GM21381 (cell line): ENCODE data around the gene GRB2.

Source experiments
- ATAC-seq: cut with Tn5 transposase; IDR thresholded peaks from one replicate; pipeline ENCODE4 v1.9.1; 2021; ENCODE audit warnings: mild to moderate bottlenecking, moderate library complexity; ENCODE audit not compliant: unreplicated experiment

Gene GRB2

GRCh38 chr17:75416006-75416405, 10.5 kb upstream of the GRB2 start:
- no peak for ATAC-seq

DNA sequence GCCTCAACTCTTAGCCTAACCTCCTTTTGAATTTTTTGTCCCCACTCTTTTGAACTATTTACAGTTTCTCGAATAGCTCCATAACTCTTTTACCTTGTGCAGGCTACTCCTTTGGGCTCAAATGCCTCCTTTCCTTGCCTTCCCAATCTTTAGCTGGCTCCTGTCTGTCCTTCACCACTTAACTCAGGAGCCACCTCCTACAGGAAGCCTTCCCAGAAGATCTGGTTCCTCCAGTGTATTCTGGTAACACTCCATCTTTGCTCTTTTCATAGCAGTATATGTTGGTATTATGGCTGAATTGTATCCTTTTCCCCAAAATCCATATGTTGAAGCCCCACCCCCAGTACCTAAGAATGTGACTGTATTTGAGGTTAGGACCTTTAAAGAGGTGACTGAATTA, 9.0 kb upstream of the GRB2 start:
- ATAC-seq, result no peak

GRCh38 chr17:75412455-75413317, 7.2 kb upstream of the GRB2 start:
- ATAC-seq, result no peak

DNA sequence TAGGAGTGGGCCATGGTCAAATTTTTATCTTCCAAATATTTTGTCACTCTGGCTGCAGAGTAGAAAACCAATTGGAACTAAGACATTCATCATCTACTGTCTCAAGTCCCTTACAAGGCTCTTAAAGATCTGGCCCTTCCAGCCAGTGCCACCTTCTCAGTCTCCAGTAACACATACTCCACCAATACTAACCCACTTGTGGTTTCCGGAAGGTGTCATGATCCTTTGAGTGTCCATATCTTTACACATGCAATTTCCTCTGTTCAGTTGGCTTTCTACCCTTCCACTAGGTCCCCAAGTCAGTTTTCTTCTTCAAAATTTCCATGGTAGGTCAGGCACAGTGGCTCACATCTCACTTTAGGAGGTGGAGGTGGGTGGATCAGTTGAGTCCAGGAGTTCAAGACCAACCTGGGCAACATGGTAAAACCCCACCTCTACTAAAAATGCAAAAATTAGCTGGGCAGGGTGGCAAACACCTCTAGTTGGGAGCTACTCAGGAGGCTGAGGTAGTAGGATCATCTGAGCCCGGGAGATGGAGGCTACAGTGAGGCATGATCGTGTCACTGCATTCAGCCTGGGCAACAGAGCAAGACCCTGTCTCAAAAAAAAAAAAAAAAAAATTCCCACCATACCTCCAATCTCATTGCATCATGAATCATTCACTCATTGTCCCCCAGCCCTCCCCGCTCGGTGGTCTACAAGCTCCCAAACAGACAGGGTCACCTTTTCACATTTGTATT, 6.0 kb upstream of the GRB2 start:
- ATAC-seq, result no peak

- ATAC-seq, result no peak
Observed at GRCh38 chr17:75410141-75410540, 4.7 kb upstream of the GRB2 start.

- ATAC-seq, result no peak
Observed at GRCh38 chr17:75407655-75408352, 2.3 kb upstream of the GRB2 start.

DNA sequence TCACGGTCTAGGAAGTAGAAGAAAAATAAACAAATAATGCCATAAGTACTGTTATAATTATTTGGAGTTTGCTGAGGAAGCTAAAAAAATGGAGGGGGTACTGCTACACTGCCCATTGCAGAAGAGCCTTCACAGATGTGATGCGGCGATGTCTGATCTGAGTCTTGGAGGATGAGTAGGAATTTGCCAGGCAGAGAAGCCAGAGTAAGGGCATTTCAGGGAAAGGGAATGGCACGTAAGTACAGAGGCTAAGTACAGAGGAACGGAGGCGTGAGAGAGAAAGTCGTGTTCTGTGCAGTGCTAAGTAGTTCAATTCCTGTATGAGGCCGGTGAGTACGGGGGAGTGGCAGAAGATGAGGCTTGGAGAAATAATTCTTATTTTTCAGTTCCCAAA, 741 bp upstream of the GRB2 start:
- ATAC-seq, result no peak

DNA sequence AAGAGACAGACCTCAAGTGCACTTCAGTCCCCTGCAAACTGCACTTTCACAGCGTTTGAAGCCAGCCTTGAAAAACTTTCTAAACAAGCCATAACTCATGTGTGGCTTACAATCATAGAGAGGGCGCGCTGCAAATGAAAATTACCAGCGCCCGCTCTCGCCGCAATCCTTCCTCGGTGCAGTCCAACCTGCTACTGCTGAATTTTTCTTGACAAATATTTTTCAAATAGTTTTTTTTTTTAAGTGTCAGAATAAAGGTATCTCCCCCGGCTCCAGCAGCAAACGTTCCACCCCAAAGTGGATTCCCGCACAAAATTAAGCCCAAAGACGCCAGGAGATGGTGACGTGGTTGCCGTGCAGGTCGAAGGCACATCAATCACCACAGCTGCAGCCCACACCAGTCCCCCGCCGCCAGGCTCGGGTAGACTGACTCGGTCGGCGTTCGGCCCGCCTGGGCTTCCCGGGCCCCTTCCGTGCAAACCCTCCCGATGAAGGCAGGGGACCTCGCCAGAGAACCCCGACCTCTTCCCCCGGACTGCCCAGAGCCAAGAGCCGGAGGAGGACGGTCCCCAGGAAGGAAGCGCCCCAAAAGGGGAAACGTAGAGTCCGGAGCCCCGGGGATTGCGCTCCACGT, 630 bp downstream of the GRB2 start:
- peak; percentile 16 for ATAC-seq

GRCh38 chr17:75404223-75404730, 1.2 kb downstream of the GRB2 start:
- ATAC-seq, result no peak

DNA sequence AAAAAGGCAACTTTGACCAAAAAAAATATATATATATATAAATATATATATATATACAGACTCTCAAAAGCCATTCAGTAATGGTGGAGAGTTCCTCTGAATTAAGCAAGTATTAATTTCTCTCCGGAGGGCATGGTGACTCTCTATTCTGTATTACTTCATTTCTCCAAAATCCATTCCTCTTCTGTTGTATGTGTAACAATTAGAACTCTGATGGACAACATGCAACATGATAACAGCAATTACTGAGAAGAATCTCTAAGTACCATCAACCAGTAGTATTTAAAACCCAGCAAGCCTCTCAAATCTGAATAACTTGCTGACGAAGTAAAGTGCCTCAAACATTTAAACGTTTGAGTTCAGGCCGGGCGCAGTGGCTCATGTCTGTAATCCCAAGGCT, 2.3 kb downstream of the GRB2 start:
- ATAC-seq, result no peak

- no peak for ATAC-seq
Observed at GRCh38 chr17:75402026-75402425, 3.5 kb downstream of the GRB2 start.

GRCh38 chr17:75400326-75400939, 5.0 kb downstream of the GRB2 start:
- no peak for ATAC-seq

DNA sequence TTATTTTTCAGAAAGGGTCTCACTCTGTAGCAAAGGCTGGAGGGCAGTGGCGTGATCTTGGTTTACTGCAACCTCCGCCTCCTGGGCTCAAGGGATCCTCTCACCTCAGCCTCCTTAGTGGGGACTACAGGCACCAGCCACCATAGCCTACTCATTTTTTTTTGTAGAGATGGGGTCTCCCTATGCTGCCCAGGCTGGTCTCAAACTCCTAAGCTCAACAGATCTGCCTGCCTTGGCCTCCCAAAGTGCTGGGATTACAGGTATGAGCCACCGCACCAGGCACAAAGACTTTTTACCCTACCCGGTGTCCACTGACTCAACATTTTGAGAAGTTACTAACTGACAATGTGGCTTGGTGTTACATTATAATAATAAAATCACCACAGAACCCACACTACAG, 7.2 kb downstream of the GRB2 start:
- ATAC-seq, result no peak

- ATAC-seq, result no peak
Observed at GRCh38 chr17:75397217-75397616, 8.3 kb downstream of the GRB2 start.

DNA sequence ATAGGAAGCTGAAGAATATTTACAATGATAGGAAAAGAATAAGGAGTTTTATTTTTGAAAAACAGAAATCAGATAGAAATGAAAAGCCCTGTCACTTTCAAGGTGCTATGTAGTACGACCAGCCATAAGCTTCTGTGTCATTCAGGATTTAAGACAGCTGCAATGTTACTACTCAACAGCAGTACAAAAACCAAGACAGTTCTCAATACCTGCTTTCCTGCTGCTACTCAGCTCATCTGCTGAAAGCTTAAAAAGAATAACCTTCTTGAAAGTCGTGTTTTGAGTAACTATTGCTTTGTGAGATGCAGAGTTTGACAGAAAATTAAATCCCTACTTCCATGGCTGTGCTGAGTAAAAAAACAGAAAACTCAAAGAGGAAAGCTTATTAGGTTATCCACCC, 8.7 kb downstream of the GRB2 start:
- ATAC-seq, result no peak

DNA sequence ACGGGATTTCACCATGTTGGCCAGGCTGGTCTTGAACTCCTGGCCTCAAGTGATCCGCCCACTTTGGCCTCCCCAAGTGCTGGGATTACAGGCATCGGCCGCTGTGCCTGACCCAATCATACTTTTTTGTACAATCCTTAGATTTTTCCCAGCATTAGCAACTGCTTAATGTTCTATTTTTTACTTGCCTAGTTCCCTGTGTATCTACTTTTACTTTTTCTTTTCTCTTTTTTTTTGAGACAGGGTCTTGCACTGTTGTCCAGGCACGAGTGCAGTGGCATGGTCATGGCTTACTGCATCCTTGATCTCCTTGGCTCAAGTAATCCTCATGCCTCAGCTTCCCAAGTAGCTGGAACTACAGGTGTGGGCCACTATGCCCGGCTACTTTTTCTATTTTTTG, 9.5 kb downstream of the GRB2 start:
- no peak for ATAC-seq

DNA sequence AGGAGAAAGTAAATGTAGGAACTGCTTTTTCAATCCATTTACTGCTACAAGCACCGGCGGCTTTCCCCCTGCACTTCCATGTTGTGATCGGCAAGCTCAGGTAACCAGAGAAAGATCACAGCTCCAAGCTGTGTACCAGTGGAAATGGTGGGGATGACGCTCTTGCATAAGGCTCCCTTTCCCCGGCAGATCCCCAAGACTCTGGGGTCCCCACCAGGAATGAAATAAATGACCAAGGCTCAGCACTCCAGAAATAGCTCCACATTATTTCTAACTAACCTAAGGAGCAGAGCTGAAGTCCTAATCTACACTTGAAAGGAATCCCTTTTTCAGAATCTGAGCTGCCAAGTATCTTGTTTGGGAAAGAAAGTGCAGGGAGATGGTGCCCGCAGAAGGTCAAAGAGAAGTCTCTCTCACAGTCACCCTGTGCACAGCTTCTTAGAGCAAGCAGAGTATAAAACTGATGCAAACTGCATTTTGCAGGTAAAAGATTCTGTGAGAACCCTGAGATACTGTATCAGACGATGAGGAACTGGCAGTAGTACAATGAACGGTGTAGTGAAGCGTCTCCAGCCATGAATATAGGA, 11.1 kb downstream of the GRB2 start:
- no peak for ATAC-seq

GRCh38 chr17:75393523-75394331, 11.8 kb downstream of the GRB2 start:
- ATAC-seq, result no peak

DNA sequence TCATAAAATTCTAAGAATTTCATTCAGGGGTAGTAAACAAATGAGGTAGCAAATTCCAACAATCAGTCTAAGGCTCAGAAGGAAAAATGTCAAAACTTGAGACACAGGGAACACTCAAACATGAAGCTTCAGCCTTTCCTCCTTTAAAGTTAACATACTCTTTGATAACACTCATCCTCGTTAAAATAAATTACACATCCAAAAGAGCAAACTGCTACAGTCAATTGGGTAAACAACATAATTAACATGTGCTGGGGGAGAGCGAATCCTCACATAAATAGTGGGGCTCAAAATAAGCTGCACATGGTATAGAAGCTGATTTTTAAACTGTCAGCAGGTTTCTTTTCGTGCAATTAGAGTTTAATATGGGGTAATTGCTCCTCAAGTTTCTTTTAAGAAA, 12.9 kb downstream of the GRB2 start:
- no peak for ATAC-seq
